Activated CD8-positive, alpha-beta T cell treated with anti-CD3 and anti-CD28 coated beads for 36 hours (primary cell): ENCODE results near the gene CNN2. TPM values are rescaled to one million over a fixed set of nuclear protein-coding genes. Genes with fewer than 3 reads are reported as not detected.
A peak's percentile ranks its signal among the peaks of the same experiment; 100 is the strongest.

ENCODE experiments used
- ATAC-seq: fragments of 200-7000 bp; cut with Tn5 transposase; one replicate; pipeline ENCODE4 v1.10.0; 2021; ENCODE audit warnings: mild to moderate bottlenecking, moderate library complexity
- CTCF ChIA-PET: fragments of 350-600 bp; sonication (Branson Sonifier 250); formaldehyde crosslinking; loops from one replicate; lab custom pipeline; 2021; ENCODE audit warnings: antibody characterized with exemption; lab: Charles Lee
- POLR2A ChIA-PET: fragments of 350-600 bp; sonication (Branson Sonifier 250); formaldehyde crosslinking; loops from one replicate; lab custom pipeline; 2021; ENCODE audit warnings: antibody characterized with exemption; lab: Charles Lee
- DNase-seq: peaks from one replicate; pipeline ENCODE4 v3.0.0-alpha.2; 2020
- H3K27ac Mint-ChIP-seq: one replicate; pipeline ENCODE4 v1.8.0; 2021; ENCODE audit warnings: mild to moderate bottlenecking, mixed read lengths
- H3K27me3 Mint-ChIP-seq: one replicate; pipeline ENCODE4 v1.8.0; 2021; ENCODE audit warnings: mixed read lengths
- H3K36me3 Mint-ChIP-seq: one replicate; pipeline ENCODE4 v1.8.0; 2021; ENCODE audit warnings: low read depth, mixed read lengths
- H3K4me1 Mint-ChIP-seq: one replicate; pipeline ENCODE4 v1.8.0; 2021; ENCODE audit warnings: low read depth, mixed read lengths
- H3K4me3 Mint-ChIP-seq: one replicate; pipeline ENCODE4 v1.8.0; 2021; ENCODE audit warnings: mild to moderate bottlenecking, moderate library complexity, mixed read lengths
- H3K9me3 Mint-ChIP-seq: one replicate; pipeline ENCODE4 v1.8.0; 2021; ENCODE audit warnings: mixed read lengths
- intact Hi-C: fragments of 100-400 bp; cut with micrococcal nuclease; formaldehyde crosslinking; loops from one replicate; pipeline ENCODE4 v1.10.0; 2022
- total RNA-seq, 2 experiments: library from RNA; stranded (reverse); gene quantifications; one replicate each; pipeline ENCODE4 v1.2.3, GENCODE V29; 2021
- TF ChIP-seq, protein P1 (sequence below): fragments of 200-600 bp; IDR thresholded peaks from one replicate; pipeline ENCODE4 v1.8.0; 2022; ENCODE audit warnings: antibody characterized with exemption, mild to moderate bottlenecking

Gene CNN2
- total RNA-seq, 2 experiments from 2014 or later, result 97.4 to 98.3 TPM

DNA sequence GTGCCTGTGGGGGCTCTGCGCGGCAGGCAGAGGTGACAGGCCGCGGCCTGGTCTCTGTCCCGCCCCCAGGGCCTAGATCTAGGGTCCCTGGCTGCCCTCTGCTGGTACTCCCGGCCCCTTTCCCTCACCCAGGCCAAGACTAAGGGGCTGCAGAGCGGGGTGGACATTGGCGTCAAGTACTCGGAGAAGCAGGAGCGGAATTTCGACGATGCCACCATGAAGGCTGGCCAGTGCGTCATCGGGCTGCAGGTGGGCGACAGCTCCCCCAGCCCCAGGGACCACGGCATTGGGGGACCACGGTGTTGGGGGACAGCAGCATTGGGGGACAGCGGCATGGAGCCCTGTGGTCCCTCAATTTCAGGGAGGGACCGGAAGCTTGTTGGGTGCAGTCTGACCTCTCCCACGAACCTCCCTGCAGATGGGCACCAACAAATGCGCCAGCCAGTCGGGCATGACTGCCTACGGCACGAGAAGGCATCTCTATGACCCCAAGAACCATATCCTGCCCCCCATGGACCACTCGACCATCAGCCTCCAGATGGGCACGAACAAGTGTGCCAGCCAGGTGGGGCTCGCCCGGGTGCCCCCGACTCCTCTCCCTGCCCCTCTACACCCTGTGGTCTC lies 9.7 kb downstream of the CNN2 start:
- H3K4me3 Mint-ChIP-seq, result no peak overlapping the region
- peaks cover 2% of the 10 kb centered on the region for H3K9me3 Mint-ChIP-seq
- H3K27me3 Mint-ChIP-seq, result no peaks in the 10 kb centered on the region
- TF ChIP-seq, protein P1, sequence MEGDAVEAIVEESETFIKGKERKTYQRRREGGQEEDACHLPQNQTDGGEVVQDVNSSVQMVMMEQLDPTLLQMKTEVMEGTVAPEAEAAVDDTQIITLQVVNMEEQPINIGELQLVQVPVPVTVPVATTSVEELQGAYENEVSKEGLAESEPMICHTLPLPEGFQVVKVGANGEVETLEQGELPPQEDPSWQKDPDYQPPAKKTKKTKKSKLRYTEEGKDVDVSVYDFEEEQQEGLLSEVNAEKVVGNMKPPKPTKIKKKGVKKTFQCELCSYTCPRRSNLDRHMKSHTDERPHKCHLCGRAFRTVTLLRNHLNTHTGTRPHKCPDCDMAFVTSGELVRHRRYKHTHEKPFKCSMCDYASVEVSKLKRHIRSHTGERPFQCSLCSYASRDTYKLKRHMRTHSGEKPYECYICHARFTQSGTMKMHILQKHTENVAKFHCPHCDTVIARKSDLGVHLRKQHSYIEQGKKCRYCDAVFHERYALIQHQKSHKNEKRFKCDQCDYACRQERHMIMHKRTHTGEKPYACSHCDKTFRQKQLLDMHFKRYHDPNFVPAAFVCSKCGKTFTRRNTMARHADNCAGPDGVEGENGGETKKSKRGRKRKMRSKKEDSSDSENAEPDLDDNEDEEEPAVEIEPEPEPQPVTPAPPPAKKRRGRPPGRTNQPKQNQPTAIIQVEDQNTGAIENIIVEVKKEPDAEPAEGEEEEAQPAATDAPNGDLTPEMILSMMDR, result peak; percentile 21
- peaks cover 45% of the 10 kb centered on the region for H3K4me1 Mint-ChIP-seq
- ATAC-seq (no peak), DNase-seq (peak; percentile 46)
- peaks cover 43% of the 10 kb centered on the region for H3K36me3 Mint-ChIP-seq
- intact Hi-C loops, result no loop called here
- CTCF ChIA-PET, result interaction anchor here (1.2 to 1.9 kb wide), 3 partner anchors 9 to 53 kb away, joined by 4 to 8 read pairs (median 4); partner anchors contain the start of gene CNN2
- no peak overlapping the region for H3K27ac Mint-ChIP-seq
- POLR2A ChIA-PET, result interaction anchor here (0.6 to 1.7 kb wide), 4 partner anchors 29 to 56 kb away, joined by 3 to 4 read pairs (median 3); no protein-coding TSS in a partner anchor

DNA sequence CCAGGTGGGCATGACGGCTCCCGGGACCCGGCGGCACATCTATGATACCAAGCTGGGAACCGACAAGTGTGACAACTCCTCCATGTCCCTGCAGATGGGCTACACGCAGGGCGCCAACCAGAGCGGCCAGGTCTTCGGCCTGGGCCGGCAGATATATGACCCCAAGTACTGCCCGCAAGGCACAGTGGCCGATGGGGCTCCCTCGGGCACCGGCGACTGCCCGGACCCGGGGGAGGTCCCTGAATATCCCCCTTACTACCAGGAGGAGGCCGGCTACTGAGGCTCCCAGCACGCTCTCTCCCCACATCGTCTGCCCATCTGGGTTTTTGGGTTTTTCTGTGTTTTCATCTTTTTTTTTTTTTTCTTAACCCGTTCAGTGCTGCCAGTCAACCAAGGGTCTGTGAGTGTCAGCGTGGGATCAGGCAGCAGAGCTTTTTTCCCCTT lies 11.2 kb downstream of the CNN2 start:
- H3K4me3 Mint-ChIP-seq, result peak overlapping the region; percentile 38

DNA sequence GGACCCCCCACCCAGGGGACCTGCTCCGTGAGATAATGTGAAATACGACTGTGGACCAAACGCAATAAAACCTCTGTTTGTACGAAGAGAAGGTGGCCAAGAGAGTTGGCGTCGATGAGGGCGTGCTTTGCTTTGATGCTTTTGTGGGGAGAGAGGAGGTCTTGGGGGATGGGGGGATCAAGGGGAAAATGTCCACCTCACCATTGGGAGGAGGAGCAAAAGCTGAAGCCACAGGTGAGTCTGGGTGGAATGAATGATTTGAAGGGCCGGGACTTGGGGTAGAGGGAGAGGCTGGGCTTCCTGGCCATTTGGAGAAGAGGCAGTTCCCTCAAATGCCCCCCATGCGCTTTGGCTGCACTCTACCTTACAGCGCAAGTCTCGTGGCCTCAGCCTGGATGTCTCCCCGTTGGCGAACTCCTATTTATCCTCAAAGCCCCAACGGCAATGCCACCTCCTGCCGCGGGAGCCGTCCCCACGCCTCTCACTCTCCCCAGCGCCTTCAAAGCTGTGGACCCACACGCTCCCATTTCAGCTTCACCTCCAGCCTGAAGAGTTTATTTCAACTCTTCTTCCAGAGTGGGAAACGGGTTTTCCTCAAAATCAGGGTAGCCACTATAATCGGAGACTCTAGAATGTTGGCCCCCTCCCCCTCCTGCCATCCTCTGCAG lies 12.7 kb downstream of the CNN2 start:
- peak overlapping the region; percentile 91 for H3K4me3 Mint-ChIP-seq
- peaks cover 43% of the 10 kb centered on the region for H3K4me1 Mint-ChIP-seq
- H3K27ac Mint-ChIP-seq, result peak overlapping the region; percentile 70
- no peak for DNase-seq
- TF ChIP-seq, protein P1, result no peak
- no peaks in the 10 kb centered on the region for H3K9me3 Mint-ChIP-seq
- peaks cover 30% of the 10 kb centered on the region for H3K36me3 Mint-ChIP-seq
- intact Hi-C loops, result no loop called here
- no peak for ATAC-seq
- POLR2A ChIA-PET, result interaction anchor here (1.5 to 7.1 kb wide), 4 partner anchors 10 to 50 kb away, joined by 3 to 68 read pairs (median 16); partner anchors contain the start of genes ARHGAP45 and CNN2
- H3K27me3 Mint-ChIP-seq, result no peaks in the 10 kb centered on the region
- CTCF ChIA-PET, result interaction anchor here (0.9 to 1.8 kb wide), 8 partner anchors 9 to 205 kb away, joined by 3 to 6 read pairs (median 4); partner anchors contain the start of gene WDR18

More for the DNA sequence above, 11.2 kb downstream of the CNN2 start:
- CTCF ChIA-PET, result interaction anchor here (0.9 to 1.9 kb wide), 4 partner anchors 8 to 206 kb away, joined by 3 to 8 read pairs (median 5); partner anchors contain the start of gene CNN2
- Mint-ChIP-seq H3K36me3 (peaks cover 36% of the 10 kb centered on the region), H3K4me1 (peaks cover 49% of the 10 kb centered on the region), H3K9me3 (peaks cover 2% of the 10 kb centered on the region), H3K27me3 (no peaks in the 10 kb centered on the region), H3K27ac (peak overlapping the region; percentile 70)
- POLR2A ChIA-PET, result interaction anchor here (0.7 to 7.1 kb wide), 10 partner anchors 9 to 203 kb away, joined by 3 to 68 read pairs (median 4); partner anchors contain the start of genes ARHGAP45, CNN2 and RNU6-2
- TF ChIP-seq, protein P1, result no peak
- no peak for ATAC-seq
- peak; percentile 22 for DNase-seq
- intact Hi-C loops, result no loop called here

DNA sequence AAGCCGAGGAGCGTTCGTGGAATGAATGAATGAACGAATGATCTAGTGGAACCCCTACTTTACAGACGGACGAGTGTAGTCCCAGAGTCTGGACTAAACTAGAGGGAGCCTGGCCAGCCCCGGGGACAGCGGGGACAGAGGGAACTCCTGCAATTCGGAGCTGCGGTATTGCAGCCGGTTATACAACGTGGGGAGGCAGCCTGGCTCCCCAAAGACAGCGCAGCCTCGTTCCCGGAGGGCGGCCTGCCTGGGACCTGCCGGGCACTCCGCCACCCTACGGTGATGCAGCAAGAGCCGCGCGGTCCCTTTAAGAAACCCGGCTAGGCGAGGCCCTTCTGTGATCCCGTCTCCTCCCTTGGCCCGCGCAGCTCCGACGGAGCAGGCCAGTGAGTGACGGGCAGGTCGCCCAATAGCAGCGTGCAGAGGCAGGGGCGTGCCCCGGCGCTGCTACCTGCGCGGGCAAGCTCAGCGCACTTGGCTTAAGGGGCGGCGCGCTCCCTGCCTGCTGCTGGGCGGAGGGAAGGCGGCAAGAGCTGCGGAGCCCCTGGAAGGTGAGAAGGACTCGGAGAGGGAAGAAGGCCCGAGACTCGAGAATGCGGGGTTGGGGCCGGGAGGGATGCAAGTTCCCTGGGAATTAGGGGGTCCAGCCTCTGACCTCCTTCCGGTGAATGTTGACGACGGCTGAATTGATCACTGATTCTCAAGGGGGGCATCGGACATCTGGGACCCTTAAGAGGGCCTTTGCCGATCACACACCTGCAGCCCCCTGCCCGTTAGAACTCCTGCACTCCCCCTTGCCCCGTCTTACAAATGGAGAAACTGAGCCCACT lies 13.5 kb downstream of the CNN2 start, which contains the start of gene ABCA7:
ABCA7 (plus strand) TSS at position 462 of the 830 bp plus-strand sequence. CDS start 1,255 bp downstream, outside the sequence.
- TF ChIP-seq, protein P1, result no peak
- ATAC-seq, result peak; percentile 96
- no peaks in the 10 kb centered on the region for H3K9me3 Mint-ChIP-seq
- H3K4me3 Mint-ChIP-seq, result peak within 1 kb of the TSS; percentile 91
- intact Hi-C loops, result no loop called here
- ChIA-PET CTCF (interaction anchor here (0.9 to 1.6 kb wide), 7 partner anchors 9 to 204 kb away, joined by 3 to 7 read pairs (median 4); partner anchors contain the start of genes ARHGAP45 and WDR18), POLR2A (interaction anchor here (2.0 to 7.1 kb wide), 3 partner anchors 11 to 43 kb away, joined by 6 to 68 read pairs (median 26); partner anchors contain the start of genes ARHGAP45 and CNN2)
- H3K36me3 Mint-ChIP-seq, result peaks cover 30% of the 10 kb centered on the region
- peaks cover 43% of the 10 kb centered on the region for H3K4me1 Mint-ChIP-seq
- DNase-seq, result peak; percentile 99
- no peaks in the 10 kb centered on the region for H3K27me3 Mint-ChIP-seq
- H3K27ac Mint-ChIP-seq, result peak within 1 kb of the TSS; percentile 82
